ENCODE data around the gene DUSP14. TPM values are rescaled to one million over a fixed set of nuclear protein-coding genes. Genes with fewer than 3 reads are reported as not detected.
A peak's percentile ranks its signal among the peaks of the same experiment; 100 is the strongest.

Gene DUSP14
- total RNA-seq, 1 donor from 2014 or later, result 19.9 TPM

GRCh38 chr17:37476431-37477120 is 13.1 kb upstream of the DUSP14 start:
- intact Hi-C loops (cut with DNase I), result no loop called here
- H3K27ac ChIP-seq, result peak overlapping the region; percentile 66

DNA sequence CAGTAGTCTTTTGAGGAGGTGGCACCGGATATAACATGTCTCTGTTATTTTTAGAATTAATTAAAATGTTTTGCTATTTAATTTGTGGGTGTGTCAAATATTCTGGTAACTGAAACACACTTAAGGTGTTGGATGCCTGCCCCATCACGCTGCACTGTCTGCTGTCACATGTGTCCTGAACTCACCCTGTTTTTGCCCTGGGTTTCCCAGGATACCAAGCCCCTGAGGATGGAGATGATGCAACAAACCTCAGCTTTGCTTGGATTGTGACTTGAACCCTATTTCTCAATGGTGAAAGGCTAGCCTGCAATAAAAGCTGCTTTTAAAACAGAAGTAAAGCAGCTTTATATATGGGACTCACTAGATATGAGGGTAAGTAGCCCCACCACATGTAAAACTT is 11.5 kb upstream of the DUSP14 start:
- no peaks in the 10 kb centered on the region for H3K9me3 ChIP-seq
- peaks cover 52% of the 10 kb centered on the region for H3K4me1 ChIP-seq
- no peaks in the 10 kb centered on the region for H3K27me3 ChIP-seq
- DNase-seq (ENCODE audit: extremely low spot score in 2 of 2), result no peak
- H3K27ac ChIP-seq, result peak overlapping the region; percentile 66
- no peak for TF ChIP-seq POLR2A (IDR thresholded peaks at IDR 0.05)
- TF ChIP-seq POLR2AphosphoS5 (IDR thresholded peaks at IDR 0.05; ENCODE audit: insufficient read depth in 1 of 2, low read depth in 1 of 2), result no peak
- TF ChIP-seq CTCF (IDR thresholded peaks at IDR 0.05), result no peak
- H3K36me3 ChIP-seq, result peaks cover 0 to 39% of the 10 kb centered on the region in 2 donors
- intact Hi-C loops (cut with DNase I), result no loop called here
- H3K4me3 ChIP-seq, result no peak overlapping the region

More at GRCh38 chr17:37476431-37477120, 13.1 kb upstream of the DUSP14 start:
- H3K36me3 ChIP-seq, result peaks cover 0 to 44% of the 10 kb centered on the region in 2 donors
- H3K4me1 ChIP-seq, result peaks cover 44% of the 10 kb centered on the region
- no peak for DNase-seq (ENCODE audit: extremely low spot score in 2 of 2)
- TF ChIP-seq POLR2A (IDR thresholded peaks at IDR 0.05) (no peak), POLR2AphosphoS5 (IDR thresholded peaks at IDR 0.05; ENCODE audit: insufficient read depth in 1 of 2, low read depth in 1 of 2) (peak in 1 of 2 donors; percentile 62)
- no peaks in the 10 kb centered on the region for H3K27me3 ChIP-seq
- H3K9me3 ChIP-seq, result no peaks in the 10 kb centered on the region
- no peak overlapping the region for H3K4me3 ChIP-seq

- Histone ChIP-seq H3K36me3 (peaks cover 0 to 34% of the 10 kb centered on the region in 2 donors), H3K4me3 (no peak overlapping the region), H3K27ac (peak overlapping the region; percentile 66), H3K4me1 (peaks cover 56% of the 10 kb centered on the region), H3K27me3 (no peaks in the 10 kb centered on the region), H3K9me3 (no peaks in the 10 kb centered on the region)
- intact Hi-C loops (cut with DNase I), result no loop called here
- TF ChIP-seq POLR2A (IDR thresholded peaks at IDR 0.05), result no peak
- no peak for DNase-seq (ENCODE audit: extremely low spot score in 2 of 2)
Measured at GRCh38 chr17:37479025-37479424, 10.7 kb upstream of the DUSP14 start.

DNA sequence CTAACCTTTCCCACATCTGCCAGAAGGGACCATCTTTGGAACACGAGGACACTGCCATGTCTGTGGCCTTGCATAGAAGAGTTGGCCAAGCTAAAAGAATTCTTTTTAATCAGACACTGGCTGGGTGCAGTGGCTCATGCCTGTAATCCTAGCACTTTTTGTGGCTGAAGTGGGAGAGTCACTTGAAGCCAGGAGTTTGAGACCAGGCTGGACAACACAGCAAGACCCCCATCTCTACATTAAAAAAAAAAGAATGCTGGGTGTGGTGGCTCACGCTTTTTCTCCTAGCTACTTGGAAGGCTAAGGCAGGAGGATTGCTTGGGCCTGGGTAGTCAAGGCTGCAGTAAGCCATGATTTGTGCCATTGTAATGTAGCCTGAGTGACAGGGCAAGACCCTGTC is 9.3 kb upstream of the DUSP14 start:
- H3K4me3 ChIP-seq, result no peak overlapping the region
- no peak for DNase-seq (ENCODE audit: extremely low spot score in 2 of 2)
- H3K27ac ChIP-seq, result peak overlapping the region; percentile 70
- intact Hi-C loops (cut with DNase I), result no loop called here
- TF ChIP-seq CTCF (IDR thresholded peaks at IDR 0.05) (no peak), POLR2AphosphoS5 (IDR thresholded peaks at IDR 0.05; ENCODE audit: insufficient read depth in 1 of 2, low read depth in 1 of 2) (no peak), POLR2A (IDR thresholded peaks at IDR 0.05) (no peak)
- H3K9me3 ChIP-seq, result no peaks in the 10 kb centered on the region
- no peaks in the 10 kb centered on the region for H3K27me3 ChIP-seq
- H3K4me1 ChIP-seq, result peaks cover 53% of the 10 kb centered on the region
- peaks cover 0 to 20% of the 10 kb centered on the region in 2 donors for H3K36me3 ChIP-seq

GRCh38 chr17:37481001-37481665 is 8.6 kb upstream of the DUSP14 start:
- intact Hi-C loops (cut with DNase I), result no loop called here
- no peak for DNase-seq (ENCODE audit: extremely low spot score in 2 of 2)
- H3K27ac ChIP-seq, result peak overlapping the region; percentile 70
- H3K36me3 ChIP-seq, result peaks cover 0 to 13% of the 10 kb centered on the region in 2 donors
- H3K4me3 ChIP-seq, result no peak overlapping the region
- no peaks in the 10 kb centered on the region for H3K9me3 ChIP-seq
- H3K27me3 ChIP-seq, result no peaks in the 10 kb centered on the region
- TF ChIP-seq POLR2A (IDR thresholded peaks at IDR 0.05), result no peak
- TF ChIP-seq POLR2AphosphoS5 (IDR thresholded peaks at IDR 0.05; ENCODE audit: insufficient read depth in 1 of 2, low read depth in 1 of 2), result peak; percentile 29 to 79
- no peak for TF ChIP-seq CTCF (IDR thresholded peaks at IDR 0.05)
- peaks cover 46% of the 10 kb centered on the region for H3K4me1 ChIP-seq

Data from vagina (tissue), 2 donors.